T-cell (primary cell): ENCODE results near the gene KCNAB2. TPM values are rescaled to one million over a fixed set of nuclear protein-coding genes. Genes with fewer than 3 reads are reported as not detected.

Experiments used
- ATAC-seq, 4 experiments: fragments of 200-7000 bp in 3 of 4; fragments of 150-1000 bp in 1 of 4; cut with Tn5 transposase; replicated peaks in 1 of 4; 1 replicate in 3 of 4; 2 replicates in 1 of 4; pipeline ENCODE4 v1.10.0; 2021; ENCODE audit warnings: moderate library complexity in 3 of 4, mild to moderate bottlenecking in 2 of 4, moderate number of reproducible peaks in 1 of 4
- CTCF ChIA-PET, 2 donors: fragments of 300-600 bp; sonication (Branson Sonifier 250); formaldehyde crosslinking; loops; one replicate each; lab custom pipeline; 2022; ENCODE audit warnings: antibody characterized with exemption in 2 of 2; lab: Charles Lee
- POLR2A ChIA-PET, 2 donors: fragments of 300-600 bp; sonication (Branson Sonifier 250); formaldehyde crosslinking; loops; one replicate each; lab custom pipeline; 2022; ENCODE audit warnings: antibody characterized with exemption in 2 of 2; lab: Charles Lee
- DNase-seq, 35 experiments: peaks; one replicate each; pipeline versions ENCODE4 v3.0.0 to v3.0.0-alpha.2; 2013 to 2023
- H3K27ac ChIP-seq: one replicate; pipeline ENCODE4 v1.5.1; 2013; ENCODE audit warnings: low read length
- H3K27me3 ChIP-seq, 2 experiments: replicated peaks in 1 of 2; 1 replicate in 1 of 2; 2 replicates in 1 of 2; pipeline versions ENCODE4 v1.6.1 to v1.7.0; 2013; ENCODE audit warnings: low read length in 1 of 2, mixed read lengths in 1 of 2; ENCODE audit not compliant: control insufficient read depth in 2 of 2, insufficient read depth in 2 of 2; ENCODE audit errors: extremely low read depth in 1 of 2
- H3K36me3 ChIP-seq, 2 donors: 1 replicate in 1 of 2; 2 replicates in 1 of 2; pipeline versions ENCODE4 v1.6.1 to v1.7.0; 2013; ENCODE audit warnings: low read length in 1 of 2; ENCODE audit not compliant: control insufficient read depth in 2 of 2, insufficient read depth in 1 of 2; ENCODE audit errors: extremely low read depth in 1 of 2
- H3K4me1 ChIP-seq, 2 experiments: 1 replicate in 1 of 2; 2 replicates in 1 of 2; pipeline versions ENCODE4 v1.6.1 to v1.7.0; 2013; ENCODE audit warnings: low read length in 2 of 2, mixed read lengths in 1 of 2; ENCODE audit not compliant: insufficient read depth in 2 of 2, control insufficient read depth in 1 of 2; ENCODE audit errors: extremely low read depth in 1 of 2
- H3K4me3 ChIP-seq, 2 donors: 1 replicate in 1 of 2; 2 replicates in 1 of 2; pipeline versions ENCODE4 v1.5.1 to v1.7.0; 2013; ENCODE audit warnings: mild to moderate bottlenecking in 2 of 2, low read length in 1 of 2, moderate library complexity in 1 of 2; ENCODE audit not compliant: control insufficient read depth in 1 of 2; ENCODE audit errors: extremely low read depth in 1 of 2
- H3K9me3 ChIP-seq: 2 replicates; pipeline ENCODE4 v1.7.0; 2013
- H3K27ac Mint-ChIP-seq, 2 donors: one replicate each; pipeline ENCODE4 v1.8.0; 2020 to 2021; ENCODE audit warnings: mild to moderate bottlenecking in 2 of 2, mixed read lengths in 2 of 2
- H3K27me3 Mint-ChIP-seq, 2 donors: one replicate each; pipeline ENCODE4 v1.8.0; 2021 to 2022; ENCODE audit warnings: mixed read lengths in 2 of 2
- H3K36me3 Mint-ChIP-seq: one replicate; pipeline ENCODE4 v1.8.0; 2021; ENCODE audit warnings: mixed read lengths
- H3K4me1 Mint-ChIP-seq, 3 donors: one replicate each; pipeline ENCODE4 v1.8.0; 2020 to 2022; ENCODE audit warnings: mixed read lengths in 3 of 3, mild to moderate bottlenecking in 1 of 3
- H3K4me3 Mint-ChIP-seq, 3 donors: one replicate each; pipeline ENCODE4 v1.8.0; 2020 to 2022; ENCODE audit warnings: mild to moderate bottlenecking in 3 of 3, mixed read lengths in 3 of 3, moderate library complexity in 3 of 3
- H3K9me3 Mint-ChIP-seq, 3 donors: one replicate each; pipeline ENCODE4 v1.8.0; 2020 to 2022; ENCODE audit warnings: mixed read lengths in 3 of 3
- WGBS: methylation state at CpG from one replicate; pipeline ENCODE4 v1.1.5; 2013; ENCODE audit warnings: missing lambda C conversion rate; ENCODE audit not compliant: insufficient coverage; 5-methylcytosine and 5-hydroxymethylcytosine counted together
- total RNA-seq, 35 experiments: library from RNA in 6 of 35; stranded (reverse) in 6 of 35; fragments of 120-200 nt in 1 of 35; gene quantifications; one replicate each; pipeline versions ENCODE4 v1.2.1 to v1.2.4 and lab custom pipeline; 2013 to 2026

The KCNAB2 gene
- total RNA-seq, 5 donors from 2014 or later (not counting 1 experiment from before 2014, with no cell fraction given): 181 to 270 (median 252) TPM

DNA sequence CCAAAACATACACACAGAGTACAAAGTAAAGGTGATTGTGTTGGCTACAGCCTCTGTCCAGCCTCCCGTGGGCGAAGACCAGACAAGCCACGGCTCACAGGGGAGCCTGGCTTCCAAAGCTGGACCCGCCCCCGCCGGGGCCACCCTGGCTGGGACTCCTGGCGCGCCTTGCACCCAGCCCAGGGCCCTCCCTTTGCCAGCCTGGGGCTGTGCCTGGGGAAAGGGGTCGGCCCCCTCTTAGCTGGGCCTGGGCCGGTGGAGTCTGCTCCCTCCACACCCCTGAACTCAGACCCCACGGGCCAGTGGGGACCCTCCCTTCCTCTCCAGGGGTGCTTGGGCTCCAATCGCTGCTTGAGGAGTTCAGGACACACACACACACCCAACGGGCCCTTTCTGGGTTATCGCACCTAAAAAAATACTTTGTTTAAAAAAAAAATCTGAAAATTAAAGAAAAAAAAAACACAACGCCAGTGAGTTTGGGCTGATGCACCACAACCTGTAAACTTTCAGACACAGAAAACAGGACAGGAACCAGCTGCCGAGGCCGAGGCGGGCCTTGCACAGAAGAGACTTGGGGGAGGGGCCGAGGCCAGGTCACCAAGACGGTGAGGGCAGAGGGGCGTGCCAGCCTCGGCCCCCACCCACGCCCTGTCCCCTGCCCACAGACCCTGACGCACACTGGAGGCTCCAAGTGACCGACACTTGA, 56.3 kb downstream of the KCNAB2 start:
- 15% methylated on average over 7 of the region's 25 CpGs for WGBS
- Histone ChIP-seq H3K4me3 (no peak overlapping the region), H3K36me3 (peaks cover 5 to 14% of the 10 kb centered on the region in 2 donors), H3K4me1 (peaks cover 0 to 6% of the 10 kb centered on the region in 2 experiments), H3K27ac (no peak overlapping the region), H3K9me3 (no peaks in the 10 kb centered on the region), H3K27me3 (peaks cover 0 to 31% of the 10 kb centered on the region in 2 experiments)
- Mint-ChIP-seq H3K9me3 (no peaks in the 10 kb centered on the region), H3K36me3 (peaks cover 13% of the 10 kb centered on the region), H3K4me1 (peaks cover 0 to 3% (median 0%) of the 10 kb centered on the region in 3 donors), H3K27ac (no peak overlapping the region), H3K27me3 (no peaks in the 10 kb centered on the region), H3K4me3 (no peak overlapping the region)
- DNase-seq (no peak), ATAC-seq (peak in 1 of 4 experiments; percentile 19)
- POLR2A ChIA-PET: no interaction called here
- CTCF ChIA-PET: no interaction called here

- Mint-ChIP-seq H3K27me3 (peaks cover 0 to 4% of the 10 kb centered on the region in 2 donors), H3K36me3 (peaks cover 10% of the 10 kb centered on the region), H3K27ac (no peak overlapping the region), H3K9me3 (no peaks in the 10 kb centered on the region), H3K4me3 (no peak overlapping the region), H3K4me1 (peaks cover 0 to 3% (median 0%) of the 10 kb centered on the region in 3 donors)
- ATAC-seq (no peak), DNase-seq (no peak)
- ChIA-PET CTCF (no interaction called here), POLR2A (no interaction called here)
- H3K27me3 ChIP-seq: peaks cover 0 to 31% of the 10 kb centered on the region in 2 experiments
- no peak overlapping the region for H3K4me3 ChIP-seq
- 82% methylated on average over 8 of the region's 9 CpGs for WGBS
- H3K4me1 ChIP-seq: peaks cover 0 to 6% of the 10 kb centered on the region in 2 experiments
- H3K36me3 ChIP-seq: peaks cover 5 to 10% of the 10 kb centered on the region in 2 donors
- no peaks in the 10 kb centered on the region for H3K9me3 ChIP-seq
- H3K27ac ChIP-seq: no peak overlapping the region
Measured at GRCh38 chr1:6102532-6102845, 56.8 kb downstream of the KCNAB2 start.

DNA sequence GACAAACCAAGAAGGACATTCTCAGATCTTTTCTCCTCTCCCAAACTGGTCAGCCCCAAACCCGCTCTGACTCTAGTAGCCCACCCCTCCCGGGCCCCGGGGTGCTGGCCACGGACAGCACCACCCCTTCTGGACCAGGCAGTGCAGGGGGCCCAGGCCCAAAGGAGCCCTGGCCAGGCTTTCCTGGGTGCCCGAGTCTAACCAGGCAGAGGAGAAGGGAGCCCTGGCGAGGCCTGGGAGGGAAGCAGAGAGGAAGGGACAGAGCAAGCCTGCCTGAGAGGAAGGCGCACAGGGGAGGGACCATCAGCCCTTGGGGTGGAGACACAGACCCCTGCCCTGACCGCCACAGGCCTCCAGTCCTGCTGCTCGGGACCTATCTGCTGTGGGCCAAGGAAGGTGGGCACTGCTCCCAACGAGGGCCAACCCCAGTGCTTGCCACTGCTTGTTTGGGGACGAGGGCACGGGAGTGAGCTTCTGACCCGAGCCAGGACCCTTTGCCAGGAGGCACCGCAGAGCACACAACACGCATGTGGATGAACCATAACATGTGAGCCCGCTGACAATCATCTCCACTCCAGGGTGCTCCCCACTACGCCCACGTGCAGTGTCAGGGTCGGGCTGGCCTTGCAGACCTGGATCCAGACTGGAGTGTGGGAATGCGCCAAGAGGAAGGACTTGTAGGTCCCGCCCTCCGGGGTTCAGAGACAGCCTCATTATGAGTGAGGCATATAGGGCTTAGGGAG, 57.6 kb downstream of the KCNAB2 start:
- ChIA-PET POLR2A (no interaction called here), CTCF (no interaction called here)
- peaks cover 0 to 3% (median 0%) of the 10 kb centered on the region in 3 donors for H3K4me1 Mint-ChIP-seq
- Histone ChIP-seq H3K27me3 (peaks cover 0 to 31% of the 10 kb centered on the region in 2 experiments), H3K4me3 (no peak overlapping the region), H3K36me3 (peaks cover 4 to 5% of the 10 kb centered on the region in 2 donors), H3K27ac (no peak overlapping the region), H3K4me1 (peaks cover 0 to 6% of the 10 kb centered on the region in 2 experiments), H3K9me3 (no peaks in the 10 kb centered on the region)
- H3K27me3 Mint-ChIP-seq: peaks cover 4 to 11% of the 10 kb centered on the region in 2 donors
- no peak overlapping the region for H3K4me3 Mint-ChIP-seq
- H3K27ac Mint-ChIP-seq: no peak overlapping the region
- WGBS: 91% methylated on average over 17 of the region's 22 CpGs
- peaks cover 4% of the 10 kb centered on the region for H3K36me3 Mint-ChIP-seq
- H3K9me3 Mint-ChIP-seq: no peaks in the 10 kb centered on the region
- DNase-seq: no peak
- ATAC-seq: peak in 1 of 4 experiments; percentile 9

DNA sequence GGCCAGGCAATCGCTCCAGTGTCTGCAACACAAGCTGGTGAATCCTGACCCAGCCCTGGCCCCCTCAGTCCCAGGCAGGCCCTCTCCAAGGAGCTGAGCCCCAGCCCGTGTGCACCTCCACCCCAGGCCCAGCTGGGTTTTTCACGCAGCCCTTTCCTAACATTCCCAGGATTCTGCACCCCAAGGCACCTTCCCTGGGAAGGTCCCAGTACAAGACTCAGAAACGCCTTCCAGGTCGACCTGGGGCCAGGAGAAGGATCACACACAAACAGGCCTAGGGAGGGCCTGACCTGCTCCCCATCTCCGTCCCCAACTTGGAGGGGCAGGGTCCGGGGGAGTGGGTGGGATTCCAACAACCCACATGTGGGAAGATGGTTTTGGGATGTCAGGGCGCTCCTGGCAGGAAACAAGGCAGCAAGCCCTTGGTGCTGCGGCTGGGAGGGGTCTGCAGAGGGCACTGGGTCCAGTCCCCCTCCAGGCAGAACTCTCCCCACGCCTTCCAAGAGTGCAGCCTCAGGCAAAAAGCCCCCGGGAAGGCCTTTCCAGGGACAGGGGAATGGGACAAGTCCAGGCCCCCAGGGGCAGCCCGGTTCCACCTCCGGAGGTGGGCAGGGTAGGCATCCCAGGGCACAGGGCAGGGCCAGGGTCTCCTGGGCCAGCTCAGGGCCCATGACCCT, 58.3 kb downstream of the KCNAB2 start:
- 79% methylated on average over 5 of the region's 13 CpGs for WGBS
- Mint-ChIP-seq H3K27ac (no peak overlapping the region), H3K4me3 (no peak overlapping the region), H3K36me3 (no peaks in the 10 kb centered on the region), H3K27me3 (peaks cover 11 to 16% of the 10 kb centered on the region in 2 donors), H3K4me1 (peaks cover 0 to 1% (median 0%) of the 10 kb centered on the region in 3 donors), H3K9me3 (no peaks in the 10 kb centered on the region)
- H3K27ac ChIP-seq: no peak overlapping the region
- H3K36me3 ChIP-seq: no peaks in the 10 kb centered on the region
- no peak for DNase-seq
- no peak overlapping the region for H3K4me3 ChIP-seq
- ChIA-PET POLR2A (no interaction called here), CTCF (no interaction called here)
- no peaks in the 10 kb centered on the region for H3K9me3 ChIP-seq
- H3K4me1 ChIP-seq: peaks cover 0 to 6% of the 10 kb centered on the region in 2 experiments
- peaks cover 0 to 35% of the 10 kb centered on the region in 2 experiments for H3K27me3 ChIP-seq
- ATAC-seq: no peak

- Histone ChIP-seq H3K27ac (no peak overlapping the region), H3K36me3 (no peaks in the 10 kb centered on the region), H3K4me1 (peaks cover 0 to 6% of the 10 kb centered on the region in 2 experiments), H3K4me3 (no peak overlapping the region), H3K27me3 (peaks cover 0 to 42% of the 10 kb centered on the region in 2 experiments), H3K9me3 (no peaks in the 10 kb centered on the region)
- DNase-seq (no peak), ATAC-seq (no peak)
- POLR2A ChIA-PET: no interaction called here
- H3K4me1 Mint-ChIP-seq: peaks cover 0 to 1% (median 0%) of the 10 kb centered on the region in 3 donors
- CTCF ChIA-PET: no interaction called here
- H3K4me3 Mint-ChIP-seq: no peak overlapping the region
- WGBS: 90% methylated on average over 5 of the region's 9 CpGs
- peaks cover 12 to 16% of the 10 kb centered on the region in 2 donors for H3K27me3 Mint-ChIP-seq
- no peaks in the 10 kb centered on the region for H3K36me3 Mint-ChIP-seq
- H3K9me3 Mint-ChIP-seq: no peaks in the 10 kb centered on the region
- no peak overlapping the region for H3K27ac Mint-ChIP-seq
Measured at GRCh38 chr1:6104631-6105030, 58.9 kb downstream of the KCNAB2 start.

DNA sequence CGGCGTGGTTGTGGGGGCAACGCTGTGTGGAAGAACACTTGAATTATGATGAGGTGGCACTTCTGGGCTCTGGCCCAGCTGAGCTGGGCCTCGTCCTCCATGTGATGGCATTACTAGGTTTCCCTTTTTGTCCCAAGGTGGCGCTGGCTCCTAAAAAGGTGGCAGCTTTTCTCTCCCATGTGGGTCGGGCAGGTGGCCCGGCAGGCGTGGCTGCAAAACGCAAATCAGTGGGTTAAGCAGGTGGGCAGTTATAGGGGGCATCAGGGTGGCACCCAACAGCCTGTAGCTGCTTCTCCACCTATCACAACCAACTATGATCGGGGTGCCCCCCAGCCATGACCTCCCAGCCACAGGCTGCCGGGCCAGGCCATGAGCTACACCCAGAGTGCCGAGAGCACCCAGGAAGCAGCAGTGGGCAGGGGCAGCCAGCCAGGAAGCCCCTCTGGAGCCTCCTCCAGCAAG, 59.6 kb downstream of the KCNAB2 start:
- Mint-ChIP-seq H3K27ac (peak overlapping the region in 1 of 2 donors; percentile 28), H3K27me3 (peaks cover 13 to 16% of the 10 kb centered on the region in 2 donors), H3K36me3 (no peaks in the 10 kb centered on the region), H3K4me3 (no peak overlapping the region), H3K9me3 (no peaks in the 10 kb centered on the region), H3K4me1 (peaks cover 0 to 1% (median 0%) of the 10 kb centered on the region in 3 donors)
- H3K27me3 ChIP-seq: peaks cover 0 to 48% of the 10 kb centered on the region in 2 experiments
- ChIA-PET POLR2A (no interaction called here), CTCF (no interaction called here)
- H3K27ac ChIP-seq: no peak overlapping the region
- H3K36me3 ChIP-seq: no peaks in the 10 kb centered on the region
- DNase-seq: no peak
- H3K9me3 ChIP-seq: no peaks in the 10 kb centered on the region
- peaks cover 0 to 6% of the 10 kb centered on the region in 2 experiments for H3K4me1 ChIP-seq
- 60% methylated on average over 9 of the region's 12 CpGs for WGBS
- ATAC-seq: no peak
- no peak overlapping the region for H3K4me3 ChIP-seq
